ENCODE data around the gene EHD3.

DNA sequence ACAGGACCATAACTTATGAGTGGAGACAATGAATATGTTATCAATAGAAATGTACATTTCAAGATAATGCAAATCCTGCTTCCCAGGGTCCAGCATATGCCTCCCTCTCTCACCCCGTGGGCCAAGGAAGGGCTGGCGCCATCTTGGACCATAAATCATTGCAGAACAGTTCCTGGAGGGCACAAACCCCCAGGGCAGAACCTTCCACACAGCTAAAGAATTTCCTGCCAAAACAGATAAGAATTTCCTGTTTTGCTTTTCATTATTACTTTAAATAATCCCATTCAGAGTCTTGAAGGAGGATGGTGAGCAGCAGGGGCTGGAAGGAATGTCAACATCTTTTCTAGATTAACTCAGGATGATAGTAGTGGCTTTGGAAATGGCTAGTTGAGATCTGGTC is 53.7 kb downstream of the EHD3 start:
- TF ChIP-seq, protein P1, sequence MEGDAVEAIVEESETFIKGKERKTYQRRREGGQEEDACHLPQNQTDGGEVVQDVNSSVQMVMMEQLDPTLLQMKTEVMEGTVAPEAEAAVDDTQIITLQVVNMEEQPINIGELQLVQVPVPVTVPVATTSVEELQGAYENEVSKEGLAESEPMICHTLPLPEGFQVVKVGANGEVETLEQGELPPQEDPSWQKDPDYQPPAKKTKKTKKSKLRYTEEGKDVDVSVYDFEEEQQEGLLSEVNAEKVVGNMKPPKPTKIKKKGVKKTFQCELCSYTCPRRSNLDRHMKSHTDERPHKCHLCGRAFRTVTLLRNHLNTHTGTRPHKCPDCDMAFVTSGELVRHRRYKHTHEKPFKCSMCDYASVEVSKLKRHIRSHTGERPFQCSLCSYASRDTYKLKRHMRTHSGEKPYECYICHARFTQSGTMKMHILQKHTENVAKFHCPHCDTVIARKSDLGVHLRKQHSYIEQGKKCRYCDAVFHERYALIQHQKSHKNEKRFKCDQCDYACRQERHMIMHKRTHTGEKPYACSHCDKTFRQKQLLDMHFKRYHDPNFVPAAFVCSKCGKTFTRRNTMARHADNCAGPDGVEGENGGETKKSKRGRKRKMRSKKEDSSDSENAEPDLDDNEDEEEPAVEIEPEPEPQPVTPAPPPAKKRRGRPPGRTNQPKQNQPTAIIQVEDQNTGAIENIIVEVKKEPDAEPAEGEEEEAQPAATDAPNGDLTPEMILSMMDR (IDR thresholded peaks at IDR 0.05; ENCODE audit: insufficient read depth, low read length, poor library complexity, severe bottlenecking): no peak
- TF ChIP-seq EZH2phosphoT487 (conservative IDR thresholded peaks at IDR 0.05; ENCODE audit: low read length): no peak

Data from SU-DHL-6 (cell line).